CD4-positive, alpha-beta T cell treated with Interleukin-2 at 100 ng/mL for 4 hours (primary cell): Measurements from ENCODE around the gene CRTC3.
A peak's percentile ranks its signal among the peaks of the same experiment; 100 is the strongest.
"Not testable (repeated sequence)": the region's sequence is repeated elsewhere in the genome, so short reads cannot be mapped to it uniquely, and the experiment has no call there.

Source experiments
- DNase-seq: peaks from one replicate; pipeline ENCODE4 v3.0.0-alpha.2; 2020; ENCODE audit warnings: low spot score

The CRTC3 gene

DNA sequence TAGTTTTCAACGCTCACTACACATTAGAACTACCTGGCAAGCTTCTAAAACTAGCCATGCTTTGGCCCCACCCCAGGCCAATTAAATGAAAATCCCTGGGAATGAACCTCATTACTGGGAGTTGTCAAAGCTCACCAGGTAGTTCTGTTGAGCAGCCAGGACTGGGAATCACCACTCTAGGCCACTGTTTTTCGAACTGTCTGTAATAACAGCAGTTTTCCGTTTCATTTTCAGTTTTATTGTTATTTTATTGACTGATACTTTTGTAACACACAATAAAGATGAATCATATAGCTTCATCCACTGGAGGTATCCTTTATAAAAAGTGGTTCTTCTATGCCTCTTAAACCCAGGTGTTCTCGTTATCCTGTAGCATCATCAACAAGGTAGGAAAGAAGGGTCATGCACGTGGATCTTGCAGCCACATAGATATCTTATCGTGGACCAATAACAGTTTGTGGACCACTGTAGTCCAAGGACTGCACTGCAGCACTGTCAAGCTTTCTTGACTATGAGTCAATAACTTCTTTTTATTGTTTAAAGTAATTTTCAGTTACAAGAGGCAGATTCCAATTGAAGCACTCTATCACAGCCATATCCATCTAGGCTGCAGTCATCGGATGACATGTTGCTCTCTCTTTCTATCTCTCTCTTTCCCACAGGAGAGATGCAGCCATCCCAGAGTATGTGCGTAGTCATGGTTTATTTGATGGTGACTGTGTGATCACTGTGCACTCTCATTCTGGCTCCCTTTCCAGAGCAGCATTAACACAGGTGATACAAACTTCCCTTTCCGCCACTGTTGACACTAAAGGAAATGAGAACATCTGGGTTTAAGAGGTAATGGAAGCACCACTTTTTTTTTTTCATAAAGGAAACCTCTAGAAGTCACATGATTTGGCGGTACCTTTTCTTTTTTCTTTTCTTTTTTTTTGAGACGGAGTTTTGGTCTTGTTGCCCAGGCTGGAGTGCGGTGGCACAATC lies 148.4 kb downstream of the CRTC3 start:
- peak; percentile 25 for DNase-seq

DNA sequence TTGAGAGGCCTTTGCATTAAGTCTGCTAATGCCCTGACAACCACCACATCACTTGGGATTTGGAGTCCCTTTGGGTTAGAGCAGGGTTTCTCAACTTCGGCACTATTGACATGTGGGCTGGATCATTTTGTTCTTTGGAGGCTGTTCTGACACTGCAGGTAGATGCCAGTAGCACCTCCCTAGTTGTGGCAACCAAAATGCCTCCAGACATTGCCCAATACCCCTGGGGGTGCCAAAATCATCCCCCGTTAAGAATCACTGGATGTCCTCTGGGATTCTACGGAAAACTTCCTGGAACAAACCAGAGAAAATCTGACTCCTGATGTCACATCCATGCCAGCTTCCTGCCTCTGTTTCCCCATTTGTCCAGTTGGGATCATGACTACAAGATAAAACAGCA lies 150.2 kb downstream of the CRTC3 start:
- no peak for DNase-seq

DNA sequence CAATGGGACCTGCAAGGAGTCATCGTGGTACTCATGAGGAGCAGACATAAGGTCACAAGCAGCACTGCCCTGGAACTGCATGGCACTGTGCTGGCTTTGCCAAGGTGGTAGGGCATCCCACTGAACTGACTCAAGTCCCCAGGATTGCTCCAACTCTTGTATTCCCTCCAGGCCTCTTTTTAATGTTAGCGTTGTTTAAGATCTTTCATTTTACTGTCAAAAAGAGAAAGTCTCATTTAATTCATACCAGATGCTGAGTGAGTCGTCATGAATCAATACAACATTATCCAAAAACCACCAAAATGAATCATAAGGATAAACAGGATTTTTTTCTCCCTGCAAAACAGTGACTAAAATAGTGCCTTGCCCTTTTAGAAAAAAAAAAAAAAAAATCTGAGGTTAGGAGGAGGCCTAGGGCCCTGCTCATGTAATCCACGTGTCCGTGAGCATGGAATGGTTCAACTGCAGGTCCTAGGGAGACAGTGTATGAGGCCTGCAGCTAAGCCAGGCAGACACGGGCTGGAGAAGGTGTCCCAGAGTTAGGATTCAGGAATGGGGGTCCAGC lies 150.7 kb downstream of the CRTC3 start:
- no peak for DNase-seq

DNA sequence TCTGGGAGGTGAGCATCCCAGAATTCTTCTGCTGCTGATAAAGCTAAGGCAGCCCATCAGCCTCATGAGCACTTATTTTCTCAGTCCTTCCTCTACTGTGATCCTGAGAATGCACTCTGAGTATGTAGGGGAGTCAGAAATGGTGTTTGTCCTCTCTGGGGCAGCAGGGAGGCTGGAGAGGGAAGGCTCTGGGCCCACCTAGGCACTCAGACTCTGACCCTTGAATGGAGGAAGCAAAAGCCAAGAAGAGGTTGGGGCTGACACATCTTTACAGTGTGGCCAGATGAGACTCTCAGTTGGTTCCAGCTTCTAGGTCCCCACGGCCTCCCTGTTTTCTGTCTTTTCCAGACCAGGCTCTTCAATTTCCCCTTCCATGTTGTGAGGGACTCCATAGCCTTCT lies 151.3 kb downstream of the CRTC3 start:
- no peak for DNase-seq

DNA sequence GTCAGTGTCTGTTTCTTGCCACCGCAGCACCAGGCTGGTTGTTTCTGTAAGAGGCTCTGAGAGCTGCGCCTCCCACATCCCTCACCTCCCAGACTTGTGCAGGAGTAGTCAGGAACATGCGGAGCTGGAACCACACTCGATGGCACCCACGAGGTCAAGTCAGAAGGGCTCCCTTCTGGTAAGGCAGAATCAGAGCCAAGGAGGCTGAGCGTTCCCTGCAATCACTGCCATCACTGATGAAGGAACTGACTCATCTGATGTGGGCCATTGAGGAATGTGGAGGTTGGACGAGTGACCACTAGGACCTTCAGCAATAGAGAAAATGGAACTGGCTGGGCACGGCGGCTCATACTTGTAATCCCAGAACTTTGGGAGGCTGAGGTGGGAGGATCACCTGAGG lies 151.8 kb downstream of the CRTC3 start:
- DNase-seq: no peak

DNA sequence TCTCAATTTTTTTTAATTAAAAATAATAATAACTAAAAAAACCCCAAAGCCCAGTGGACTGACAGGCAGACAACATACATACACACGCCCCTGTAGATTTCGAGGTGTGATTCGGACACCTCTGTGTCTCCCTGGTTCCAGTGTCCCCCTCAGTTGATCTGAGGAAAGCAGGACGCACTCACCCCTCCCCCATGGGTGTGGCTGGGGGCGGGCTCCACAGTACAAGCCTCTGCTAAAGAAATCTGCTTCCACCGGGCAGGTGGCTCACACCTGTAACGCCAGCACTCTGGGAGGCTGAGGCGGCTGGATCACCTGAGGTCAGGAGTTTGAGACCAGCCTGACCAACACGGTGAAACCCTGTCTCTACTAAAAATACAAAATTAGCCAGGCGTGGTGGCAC lies 153.6 kb downstream of the CRTC3 start:
- DNase-seq: no peak

DNA sequence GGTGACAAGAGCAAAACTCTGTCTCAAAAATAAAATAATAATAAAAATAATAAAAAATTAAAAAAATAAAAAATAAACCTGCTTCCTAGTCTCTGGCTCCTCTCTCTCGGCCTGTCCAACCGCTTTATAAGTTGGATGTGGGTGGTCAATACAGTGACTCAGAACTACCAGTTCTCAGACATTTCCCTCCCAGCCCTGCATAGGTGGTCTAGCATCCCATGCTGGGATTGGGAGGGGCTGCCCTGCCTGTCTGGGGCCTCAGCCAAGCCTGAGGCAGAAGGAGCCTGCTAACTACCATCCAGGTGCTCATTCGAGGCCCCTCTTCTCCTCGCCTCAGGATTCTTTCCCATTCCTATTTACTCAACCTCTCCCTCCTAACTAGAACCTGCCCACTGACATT lies 154.2 kb downstream of the CRTC3 start:
- no peak for DNase-seq

DNA sequence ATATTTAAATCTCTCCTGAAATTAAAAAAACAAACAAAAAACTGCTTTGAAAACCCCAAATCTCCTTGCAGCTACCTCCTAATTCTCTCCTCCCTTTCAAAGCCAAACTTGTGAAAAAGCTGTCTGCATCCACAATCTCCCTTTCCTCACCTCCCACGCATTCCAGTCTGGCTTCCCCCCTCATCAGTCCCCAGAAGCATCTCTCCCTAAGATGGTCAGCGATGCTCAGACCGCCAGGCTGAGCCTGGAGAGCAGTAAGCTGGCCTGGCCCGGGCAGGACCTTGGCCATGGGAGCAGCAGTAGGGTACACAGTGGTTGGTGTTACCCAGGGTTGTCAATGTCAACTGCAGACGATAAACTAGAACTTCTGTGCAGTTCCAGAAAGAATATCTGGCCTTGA lies 154.6 kb downstream of the CRTC3 start:
- DNase-seq: no peak

DNA sequence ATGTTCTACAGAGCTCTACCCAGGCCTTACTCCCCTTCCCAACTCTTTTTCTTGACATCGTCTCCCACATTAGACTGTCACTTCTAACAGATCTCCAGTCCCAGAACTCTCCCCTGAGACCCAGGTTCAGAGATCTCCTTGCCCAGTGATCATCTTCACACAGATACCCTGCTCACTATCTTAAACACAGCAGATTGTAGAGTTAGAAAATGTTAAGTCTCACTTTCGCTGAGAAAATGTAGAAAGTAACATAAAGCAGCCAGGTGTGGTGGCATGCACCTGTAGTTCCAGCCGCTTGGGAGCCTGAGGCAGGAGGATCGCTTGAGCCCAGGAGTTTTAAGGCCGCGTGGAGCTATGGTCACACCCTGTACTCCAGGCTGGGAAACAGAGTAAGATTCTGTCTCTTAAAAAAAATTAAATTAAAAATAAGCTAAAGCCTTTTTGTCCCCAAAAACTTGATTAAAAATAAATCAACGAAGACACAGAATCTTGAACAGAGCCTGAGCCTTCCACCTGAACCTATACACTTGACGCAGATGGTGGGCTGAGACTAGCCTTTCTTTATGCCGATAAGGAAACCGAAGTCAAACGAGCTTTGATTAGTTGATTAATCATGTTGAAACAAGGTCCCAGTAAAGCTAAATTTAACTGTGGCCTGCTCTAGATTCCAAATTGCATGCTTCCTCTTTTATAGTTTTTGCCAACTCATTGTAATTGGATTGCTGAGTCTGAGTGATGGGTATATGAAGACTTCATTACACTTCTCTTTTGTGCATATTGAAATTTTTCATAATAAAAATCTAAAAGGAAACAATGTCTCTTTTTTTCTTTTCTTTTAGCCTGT lies 156.1 kb downstream of the CRTC3 start:
- DNase-seq: no peak

DNA sequence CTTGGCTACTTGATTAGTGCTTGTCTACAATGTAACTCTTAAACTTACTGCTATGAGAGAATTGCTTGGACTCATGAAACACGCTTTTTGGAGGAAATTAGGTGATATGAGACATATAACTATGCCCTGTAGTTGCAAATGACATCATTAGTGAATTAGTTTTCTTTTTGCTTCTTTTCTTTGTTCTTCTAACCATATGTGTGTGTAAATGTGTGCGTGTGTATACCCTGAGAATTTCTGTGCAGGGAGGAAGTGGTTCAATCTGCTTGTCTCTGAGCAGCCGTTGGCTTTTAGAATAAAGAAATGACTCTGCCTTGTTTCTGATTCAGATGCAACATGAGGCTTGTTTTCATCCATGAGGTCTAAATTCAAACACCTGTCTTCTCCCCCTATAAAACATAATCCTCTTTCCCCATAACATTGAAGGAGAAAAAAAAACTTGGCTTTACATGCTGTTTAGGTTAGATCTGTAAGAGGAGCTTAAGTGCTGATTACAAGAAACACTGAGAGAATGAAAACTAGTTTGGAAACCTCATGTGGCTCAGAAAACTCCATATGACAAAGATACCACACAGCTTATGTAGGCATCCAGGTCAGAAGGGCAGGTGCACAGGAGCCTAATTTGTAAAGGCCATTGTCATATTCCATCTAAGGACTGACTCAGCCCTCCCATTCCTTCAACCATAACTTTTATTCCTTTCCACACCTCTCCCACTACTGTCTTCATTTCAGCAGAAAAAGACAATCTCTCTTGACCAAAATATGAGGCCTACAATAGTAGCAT lies 156.9 kb downstream of the CRTC3 start:
- DNase-seq: peak; percentile 54

DNA sequence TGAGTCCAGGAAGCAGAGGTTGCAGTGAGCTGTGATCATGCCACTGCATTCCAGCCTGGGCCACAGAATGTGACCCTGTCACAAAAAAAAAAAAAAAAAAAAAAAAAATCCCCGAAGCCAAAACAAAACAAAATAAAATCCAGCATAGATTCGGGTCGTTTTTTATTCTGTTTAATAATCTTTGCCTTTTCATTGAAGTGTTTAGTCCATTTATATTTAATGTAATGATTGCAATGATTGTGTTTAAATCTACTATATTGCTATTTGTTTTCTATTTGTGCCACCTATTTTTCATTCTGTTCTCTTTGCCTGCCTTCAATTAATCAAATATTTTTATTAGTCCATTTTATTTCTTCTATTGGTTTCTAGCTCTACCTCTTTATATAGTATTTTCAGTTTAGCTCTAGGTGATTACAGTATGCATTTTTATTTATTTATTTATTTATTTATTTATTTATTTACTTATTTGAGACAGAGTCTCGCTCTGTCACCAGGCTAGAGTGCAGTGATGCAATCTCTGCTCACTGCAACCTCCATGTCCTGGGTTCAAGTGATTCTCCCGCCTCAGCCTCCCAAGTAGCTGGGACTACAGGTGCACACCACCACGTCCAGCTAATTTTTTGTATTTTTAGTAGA lies 159.7 kb downstream of the CRTC3 start:
- DNase-seq: not testable (repeated sequence)

DNA sequence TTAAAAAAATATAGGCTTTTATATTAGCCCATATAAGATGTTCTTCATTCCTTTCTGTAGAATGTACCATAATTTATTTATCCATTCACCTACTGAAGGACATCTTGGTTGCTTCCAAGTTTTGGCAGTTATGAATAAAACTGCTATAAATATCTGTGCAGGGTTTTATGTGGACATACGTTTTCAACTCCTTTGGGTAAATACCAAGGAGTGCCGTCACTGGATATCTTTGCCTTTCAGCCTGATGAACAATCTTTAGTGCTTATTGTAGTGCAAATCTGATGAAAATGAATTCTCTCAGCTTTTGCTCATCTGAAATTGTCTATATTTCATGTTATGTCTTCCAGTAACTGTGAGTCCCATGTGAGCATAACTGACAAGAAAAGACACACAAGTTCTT lies 160.9 kb downstream of the CRTC3 start:
- DNase-seq: no peak

DNA sequence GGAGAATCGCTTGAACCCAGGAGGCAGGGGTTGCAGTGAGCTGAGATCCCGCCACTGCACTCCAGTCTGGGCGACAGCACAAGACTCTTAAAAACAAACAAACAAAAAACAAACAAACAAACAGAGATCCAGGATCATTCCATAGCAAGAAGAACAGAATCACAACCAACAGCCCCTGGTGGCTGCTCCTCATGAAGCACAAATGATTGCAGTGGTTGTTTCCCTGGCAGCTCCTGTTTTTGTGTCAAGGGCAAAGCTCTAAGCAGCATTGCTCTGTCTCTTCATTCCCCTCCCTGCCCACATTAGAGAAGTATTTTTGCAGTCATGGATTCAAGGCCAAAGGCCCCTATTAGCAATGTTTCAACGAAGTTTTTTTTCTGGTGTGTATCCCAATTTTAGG lies 161.6 kb downstream of the CRTC3 start:
- no peak for DNase-seq

DNA sequence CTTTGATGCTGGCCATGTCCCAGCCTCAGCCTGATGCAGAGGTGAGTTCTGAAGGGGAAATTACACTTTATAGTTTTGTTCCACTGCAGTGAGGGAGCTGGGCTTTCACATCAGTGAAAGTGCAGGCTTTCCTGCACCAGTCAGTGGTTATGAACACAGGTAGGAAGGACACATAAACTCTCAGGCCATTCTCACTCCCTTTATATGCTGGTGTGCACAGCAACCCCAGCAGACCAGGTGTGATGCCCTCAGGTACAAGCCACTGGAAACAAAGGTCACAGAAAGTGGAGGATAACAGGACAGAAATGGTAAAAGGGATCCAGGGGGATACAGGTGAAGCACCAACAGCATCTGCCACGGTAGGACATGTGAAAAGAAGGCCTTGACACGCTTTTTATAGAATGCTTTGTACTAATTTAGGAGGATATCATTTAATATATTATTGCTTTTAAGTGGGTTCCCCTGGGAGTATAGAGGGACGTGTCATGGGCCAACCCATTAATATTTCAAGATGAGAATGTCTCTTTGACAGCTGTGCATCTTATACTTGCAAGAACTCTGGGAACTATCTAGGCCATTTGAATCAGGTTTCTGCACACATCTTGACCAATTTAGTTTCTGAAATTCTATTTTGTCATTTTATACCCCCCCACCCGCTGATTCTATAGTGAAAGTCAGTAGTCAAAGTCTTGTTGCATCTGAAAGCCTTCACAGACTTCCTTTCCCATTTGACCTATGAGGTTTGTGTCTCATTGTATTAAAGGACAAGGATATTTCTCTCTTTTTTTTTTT lies 162.5 kb downstream of the CRTC3 start:
- DNase-seq: no peak
